ENCODE data around the gene SRGAP3. TPM values are rescaled to one million over a fixed set of nuclear protein-coding genes. Genes with fewer than 3 reads are reported as not detected.

Gene SRGAP3
- total and polyA plus RNA-seq, 10 of the 15 experiments (the other 5 are each of a cell fraction or from before 2014, with no cell fraction given) = 0.32 to 1.7 (median 0.99) TPM

GRCh38 chr3:8978551-8978950 is 270.9 kb downstream of the SRGAP3 start:
- no peak overlapping the region for H3K4me3 ChIP-seq
- CTCF ChIA-PET = interaction anchor here (1.1 to 2.7 kb wide), 2 partner anchors 10 to 324 kb away, joined by 3 to 15 read pairs; no protein-coding TSS in a partner anchor
- no TSS peak for BruUV-seq (replicated peaks)
- no peaks in the 10 kb centered on the region; the same call in 2 of the 3 replicates for H3K9me3 ChIP-seq (replicated peaks; ENCODE audit: control insufficient read depth, insufficient read depth, low read length)
- intact Hi-C loops (cut with micrococcal nuclease; ENCODE audit: unreplicated experiment) (loop anchor here (10.0 kb wide), 1 partner anchor 526 kb away; no protein-coding TSS in a partner anchor), in situ Hi-C loops (cut with MboI) (no loop called here)
- TF ChIP-seq ZNF622 (IDR thresholded peaks at IDR 0.05) = no peak
- TF ChIP-seq FOXK2 (IDR thresholded peaks at IDR 0.05) = no peak
- no peak for TF ChIP-seq MEF2B (IDR thresholded peaks at IDR 0.05; ENCODE audit: partially characterized antibody, poor library complexity, severe bottlenecking)
- TF ChIP-seq RUNX3 (IDR thresholded peaks at IDR 0.05; ENCODE audit: low read length) = no peak
- TF ChIP-seq RCOR1 (conservative IDR thresholded peaks at IDR 0.05; ENCODE audit: low read depth, low read length) = no peak
- no peak for TF ChIP-seq NBN (IDR thresholded peaks at IDR 0.05)
- TF ChIP-seq ASH2L (IDR thresholded peaks at IDR 0.05; ENCODE audit: borderline replicate concordance, low read depth) = no peak
- TF ChIP-seq BACH1 (IDR thresholded peaks at IDR 0.05; ENCODE audit: borderline replicate concordance) = no peak
- TF ChIP-seq NFIC (IDR thresholded peaks at IDR 0.05; ENCODE audit: low read depth, low read length) = no peak
- no peak for TF ChIP-seq RELA (IDR thresholded peaks at IDR 0.05; ENCODE audit: borderline replicate concordance, partially characterized antibody)
- no peak for TF ChIP-seq TCF7 (IDR thresholded peaks at IDR 0.05; ENCODE audit: borderline replicate concordance)
- TF ChIP-seq ZBTB33 (IDR thresholded peaks at IDR 0.05) = no peak
- no peaks in the 10 kb centered on the region for H3K79me2 ChIP-seq (ENCODE audit: control insufficient read depth, insufficient read depth, low read length)
- peaks cover 0 to 2% of the 10 kb centered on the region in 2 experiments; a peak in 3 of 4 replicates for H3K27me3 ChIP-seq (replicated peaks in 1 of 2; ENCODE audit: control insufficient read depth in 2 of 2, insufficient read depth in 2 of 2, low read length in 1 of 2)
- DNase-seq (ENCODE audit: low read depth, low spot score) (no peak), FAIRE-seq (no peak), ATAC-seq (no peak)
- H3K27ac ChIP-seq (ENCODE audit: control insufficient read depth, insufficient read depth) = no peak overlapping the region
- no peak overlapping the region for H3K4me2 ChIP-seq (ENCODE audit: control insufficient read depth, insufficient read depth)
- SMC1A ChIA-PET (ENCODE audit: uncharacterized antibody, unreplicated experiment) = interaction anchor here (1.8 kb wide), 1 partner anchor 9 kb away, joined by 6 read pairs; no protein-coding TSS in a partner anchor
- no peaks in the 10 kb centered on the region for H3K36me3 ChIP-seq (ENCODE audit: control insufficient read depth in 2 of 2, insufficient read depth in 2 of 2, low read length in 1 of 2)
- H3K9ac ChIP-seq (ENCODE audit: control insufficient read depth, insufficient read depth, low read length) = no peak overlapping the region
- H2AFZ ChIP-seq (ENCODE audit: control insufficient read depth, low read depth, low read length) = no peak overlapping the region
- RAD21 ChIA-PET (ENCODE audit: unreplicated experiment) = interaction anchor here (0.6 kb wide), 1 partner anchor 265 kb away, joined by 3 read pairs; no protein-coding TSS in a partner anchor
- H4K20me1 ChIP-seq (ENCODE audit: control insufficient read depth, insufficient read depth) = no peaks in the 10 kb centered on the region
- H3K4me1 ChIP-seq (ENCODE audit: control insufficient read depth, insufficient read depth, low read length) = no peaks in the 10 kb centered on the region
- 24% methylated on average over 3 of the region's 3 CpGs for WGBS (ENCODE audit: insufficient coverage, insufficient replicate concordance, low lambda C conversion rate, missing lambda C conversion rate)
- POLR2A ChIA-PET = no interaction called here
